GM23338 (cell line): ENCODE data around the gene KCMF1.
A peak's percentile ranks its signal among the peaks of the same experiment; 100 is the strongest.

Source experiments
- CREB1 ChIP-seq: fragments of 250-450 bp; sonication (Bioruptor Pico); IDR thresholded peaks from 2 replicates; pipeline ENCODE4 v1.5.0; 2020; ENCODE audit warnings: low read depth, mild to moderate bottlenecking, moderate library complexity
- CTCF ChIP-seq, 2 experiments: fragments of 200-600 bp in 1 of 2; sonication (generic) in 1 of 2; conservative IDR thresholded peaks; 2 replicates each; pipeline versions ENCODE4 v1.5.1 to v1.6.1; 2016 to 2017; ENCODE audit warnings: antibody characterized with exemption in 2 of 2, low read depth in 2 of 2, mild to moderate bottlenecking in 2 of 2, moderate library complexity in 1 of 2
- EZH2 ChIP-seq: fragments of 200-600 bp; sonication (generic); IDR thresholded peaks from one replicate; pipeline ENCODE4 v1.8.0; 2017; ENCODE audit warnings: antibody characterized with exemption, mild to moderate bottlenecking, low read depth; ENCODE audit not compliant: unreplicated experiment
- EZH2phosphoT487 ChIP-seq: fragments of 200-600 bp; sonication (generic); IDR thresholded peaks from one replicate; pipeline ENCODE4 v1.8.1; 2018; ENCODE audit warnings: antibody characterized with exemption; ENCODE audit not compliant: unreplicated experiment
- POLR2AphosphoS5 ChIP-seq: IDR thresholded peaks from 2 replicates; pipeline ENCODE4 v1.6.1; 2016; ENCODE audit warnings: antibody characterized with exemption, low read depth
- REST ChIP-seq: IDR thresholded peaks from one replicate; pipeline ENCODE4 v1.6.1; 2018; ENCODE audit warnings: antibody characterized with exemption; ENCODE audit not compliant: unreplicated experiment
- ZNF331 ChIP-seq: fragments of 250-450 bp; sonication (Bioruptor Pico); IDR thresholded peaks from 2 replicates; pipeline ENCODE4 v1.5.0; 2020; ENCODE audit warnings: low read depth, mild to moderate bottlenecking, moderate library complexity

GRCh38 chr2:84958135-84959059 lies 12.6 kb upstream of the KCMF1 start:
- TF ChIP-seq CTCF (conservative IDR thresholded peaks at IDR 0.05; ENCODE audit: low read depth in 2 of 2) (0 out of 4 replicates have a peak, but pooled peaks of 1 of the 2 experiments have one; percentile 11), POLR2AphosphoS5 (no peak; the same call in 1 of the 2 replicates), EZH2 (no peak), CREB1 (CRISPR knock-in tag) (no peak; the same call in none of the 2 replicates), REST (peak; percentile 27), EZH2phosphoT487 (no peak), ZNF331 (no peak)
